Uterus (tissue), 2 donors: Measurements from ENCODE around the gene TANGO2.

Experiments used
- CTCF ChIP-seq, 4 experiments: fragments of 200-600 bp in 2 of 4; fragments of 450-650 bp in 2 of 4; sonication (generic) in 2 of 4; IDR thresholded peaks; one replicate each; pipeline ENCODE4 v1.5.1; 2016 to 2019; ENCODE audit warnings: antibody characterized with exemption in 4 of 4, mild to moderate bottlenecking in 2 of 4, moderate library complexity in 1 of 4
- POLR2A ChIP-seq, 2 donors: fragments of 450-650 bp; IDR thresholded peaks; one replicate each; pipeline ENCODE4 v1.6.1; 2016; ENCODE audit warnings: antibody characterized with exemption in 2 of 2, mild to moderate bottlenecking in 1 of 2, moderate library complexity in 1 of 2

- TF ChIP-seq POLR2A (IDR thresholded peaks at IDR 0.05), result no peak
- TF ChIP-seq CTCF (IDR thresholded peaks at IDR 0.05), result no peak
Measured at GRCh38 chr22:20009582-20010306, 11.2 kb upstream of the TANGO2 start.
